ENCODE results near the gene CRADD.

- TF ChIP-seq CTCF (IDR thresholded peaks at IDR 0.05) (no peak), POLR2A (IDR thresholded peaks at IDR 0.05; ENCODE audit: low read depth) (no peak)
These were observed 42.8 kb upstream of the CRADD start for GRCh38 chr12:93634416-93634815.
